Measurements from ENCODE around the gene SYT5.
"Not testable (repeated sequence)": the region's sequence is repeated elsewhere in the genome, so short reads cannot be mapped to it uniquely, and the experiment has no call there.

The SYT5 gene

DNA sequence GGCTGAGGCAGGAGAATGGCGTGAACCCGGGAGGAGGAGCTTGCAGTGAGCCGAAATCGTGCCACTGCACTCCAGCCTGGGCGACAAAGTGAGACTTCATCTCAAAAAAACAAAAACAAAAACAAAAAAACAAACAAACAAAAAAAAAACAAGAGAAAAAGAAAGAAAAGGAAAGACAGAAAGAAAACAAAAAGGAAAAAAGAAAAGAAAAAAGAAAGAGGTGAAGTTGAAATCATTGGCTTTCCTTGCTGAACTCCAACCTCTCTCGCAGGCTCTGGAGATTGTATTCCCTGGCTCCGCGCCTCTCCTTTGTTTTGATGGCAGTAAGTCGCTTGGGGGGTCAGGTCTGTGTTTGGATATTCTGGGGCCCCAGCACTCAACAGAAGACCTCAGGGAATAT lies 7.8 kb downstream of the SYT5 start:
- H3K18ac ChIP-seq (ENCODE audit: low read length); H3K9ac ChIP-seq (ENCODE audit: low read length); H3K4me3 ChIP-seq (ENCODE audit: low read length); H3K4me2 ChIP-seq (ENCODE audit: low read length); H3K79me1 ChIP-seq (ENCODE audit: low read length); H3K56ac ChIP-seq (ENCODE audit: low read length); H2BK5ac ChIP-seq (ENCODE audit: low read length); H3K27ac ChIP-seq (ENCODE audit: low read depth, low read length); H4K5ac ChIP-seq (ENCODE audit: low read length); DNase-seq; H3K79me2 ChIP-seq (ENCODE audit: control insufficient read depth, insufficient read depth, low read length); H3K27me3 ChIP-seq (ENCODE audit: insufficient read depth, low read length, poor library complexity); H3K4me1 ChIP-seq (ENCODE audit: control insufficient read depth, low read depth, low read length); H2BK15ac ChIP-seq (replicated peaks; ENCODE audit: low read depth); H4K8ac ChIP-seq (ENCODE audit: low read depth, low read length); H3K23ac ChIP-seq (ENCODE audit: low read length); H2AK5ac ChIP-seq (ENCODE audit: low read length); H3K36me3 ChIP-seq (ENCODE audit: control insufficient read depth, insufficient read depth, low read length); H3K4ac ChIP-seq (ENCODE audit: low read depth, low read length); H2BK120ac ChIP-seq (ENCODE audit: low read depth, low read length): not testable (repeated sequence)
- no CpG with 5 or more reads among the region's 9 CpGs for WGBS (ENCODE audit: extremely low coverage, insufficient coverage, low lambda C conversion rate)

DNA sequence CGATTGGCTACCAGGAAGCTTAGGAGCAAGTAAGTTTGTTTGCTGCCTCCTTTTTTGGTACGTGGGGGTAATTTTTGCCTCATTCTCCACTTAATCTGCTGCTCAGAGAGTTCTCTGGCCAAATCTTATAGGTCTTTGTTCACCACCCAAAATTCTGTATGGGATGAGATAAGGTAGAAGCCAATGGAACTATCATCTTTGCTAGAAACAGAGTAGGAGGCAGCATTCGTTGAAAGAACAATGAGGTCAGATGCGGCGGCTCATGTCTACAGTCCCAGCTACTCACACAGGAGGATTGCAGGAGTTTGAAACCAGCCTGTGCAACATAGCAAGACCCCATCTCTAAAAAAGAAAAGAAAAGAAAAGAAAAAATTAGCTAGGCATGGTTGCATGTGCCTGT lies 8.6 kb downstream of the SYT5 start:
- H2BK120ac ChIP-seq (ENCODE audit: low read depth, low read length) = no peak overlapping the region

DNA sequence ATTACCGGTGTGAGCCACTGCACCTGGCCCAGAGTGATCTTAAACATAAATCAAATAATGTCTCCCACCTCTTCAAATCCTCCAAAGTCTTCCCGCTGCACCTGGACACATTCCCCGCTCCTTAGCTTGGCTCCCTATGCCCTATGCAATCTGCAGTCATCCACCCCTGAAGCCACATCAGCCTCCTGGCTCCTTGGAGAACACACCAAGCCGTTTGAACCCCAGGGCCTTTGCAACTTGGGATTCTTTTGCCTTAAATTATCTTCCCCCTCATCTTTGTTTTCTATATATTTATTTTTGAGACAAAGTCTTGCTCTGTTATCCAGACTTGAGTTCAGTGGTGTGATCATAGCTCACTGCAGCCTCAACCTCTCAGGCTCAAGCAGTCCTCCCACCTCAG lies 11.0 kb downstream of the SYT5 start:
- H2AK5ac ChIP-seq (ENCODE audit: low read length) = no peak overlapping the region
- no CpG with 5 or more reads among the region's 4 CpGs for WGBS (ENCODE audit: extremely low coverage, insufficient coverage, low lambda C conversion rate)
- H3K27ac ChIP-seq (ENCODE audit: low read depth, low read length) = no peak overlapping the region
- H3K4ac ChIP-seq (ENCODE audit: low read depth, low read length) = no peak overlapping the region
- H2BK15ac ChIP-seq (replicated peaks; ENCODE audit: low read depth) = no peak overlapping the region
- no peak overlapping the region for H3K56ac ChIP-seq (ENCODE audit: low read length)
- DNase-seq = no peak
- no peak overlapping the region for H3K23ac ChIP-seq (ENCODE audit: low read length)
- no peak overlapping the region for H4K8ac ChIP-seq (ENCODE audit: low read depth, low read length)
- H3K4me2 ChIP-seq (ENCODE audit: low read length) = no peak overlapping the region
- H3K79me1 ChIP-seq (ENCODE audit: low read length) = no peaks in the 10 kb centered on the region
- H3K18ac ChIP-seq (ENCODE audit: low read length) = no peak overlapping the region
- H3K27me3 ChIP-seq (ENCODE audit: insufficient read depth, low read length, poor library complexity) = peaks cover 6% of the 10 kb centered on the region
- no peaks in the 10 kb centered on the region for H3K4me1 ChIP-seq (ENCODE audit: control insufficient read depth, low read depth, low read length)
- H2BK5ac ChIP-seq (ENCODE audit: low read length) = no peak overlapping the region
- no peak overlapping the region for H3K4me3 ChIP-seq (ENCODE audit: low read length)
- H4K5ac ChIP-seq (ENCODE audit: low read length) = no peak overlapping the region
- no peak overlapping the region for H2BK120ac ChIP-seq (ENCODE audit: low read depth, low read length)
- no peaks in the 10 kb centered on the region for H3K36me3 ChIP-seq (ENCODE audit: control insufficient read depth, insufficient read depth, low read length)
- H3K9ac ChIP-seq (ENCODE audit: low read length) = no peak overlapping the region
- no peaks in the 10 kb centered on the region for H3K79me2 ChIP-seq (ENCODE audit: control insufficient read depth, insufficient read depth, low read length)

More for the DNA sequence above, 8.6 kb downstream of the SYT5 start:
- Histone ChIP-seq H4K5ac (ENCODE audit: low read length) (no peak overlapping the region), H2AK5ac (ENCODE audit: low read length) (no peak overlapping the region), H3K79me1 (ENCODE audit: low read length) (no peaks in the 10 kb centered on the region), H2BK15ac (replicated peaks; ENCODE audit: low read depth) (no peak overlapping the region), H3K56ac (ENCODE audit: low read length) (no peak overlapping the region), H3K27ac (ENCODE audit: low read depth, low read length) (no peak overlapping the region), H3K23ac (ENCODE audit: low read length) (no peak overlapping the region), H3K9ac (ENCODE audit: low read length) (no peak overlapping the region), H2BK5ac (ENCODE audit: low read length) (no peak overlapping the region), H3K79me2 (ENCODE audit: control insufficient read depth, insufficient read depth, low read length) (no peaks in the 10 kb centered on the region), H3K4ac (ENCODE audit: low read depth, low read length) (no peak overlapping the region), H3K4me1 (ENCODE audit: control insufficient read depth, low read depth, low read length) (no peaks in the 10 kb centered on the region), H3K18ac (ENCODE audit: low read length) (no peak overlapping the region), H4K8ac (ENCODE audit: low read depth, low read length) (no peak overlapping the region), H3K36me3 (ENCODE audit: control insufficient read depth, insufficient read depth, low read length) (no peaks in the 10 kb centered on the region), H3K27me3 (ENCODE audit: insufficient read depth, low read length, poor library complexity) (peaks cover 6% of the 10 kb centered on the region), H3K4me3 (ENCODE audit: low read length) (no peak overlapping the region), H3K4me2 (ENCODE audit: low read length) (no peak overlapping the region)
- WGBS (ENCODE audit: extremely low coverage, insufficient coverage, low lambda C conversion rate) = no CpG with 5 or more reads among the region's 5 CpGs
- DNase-seq = no peak

DNA sequence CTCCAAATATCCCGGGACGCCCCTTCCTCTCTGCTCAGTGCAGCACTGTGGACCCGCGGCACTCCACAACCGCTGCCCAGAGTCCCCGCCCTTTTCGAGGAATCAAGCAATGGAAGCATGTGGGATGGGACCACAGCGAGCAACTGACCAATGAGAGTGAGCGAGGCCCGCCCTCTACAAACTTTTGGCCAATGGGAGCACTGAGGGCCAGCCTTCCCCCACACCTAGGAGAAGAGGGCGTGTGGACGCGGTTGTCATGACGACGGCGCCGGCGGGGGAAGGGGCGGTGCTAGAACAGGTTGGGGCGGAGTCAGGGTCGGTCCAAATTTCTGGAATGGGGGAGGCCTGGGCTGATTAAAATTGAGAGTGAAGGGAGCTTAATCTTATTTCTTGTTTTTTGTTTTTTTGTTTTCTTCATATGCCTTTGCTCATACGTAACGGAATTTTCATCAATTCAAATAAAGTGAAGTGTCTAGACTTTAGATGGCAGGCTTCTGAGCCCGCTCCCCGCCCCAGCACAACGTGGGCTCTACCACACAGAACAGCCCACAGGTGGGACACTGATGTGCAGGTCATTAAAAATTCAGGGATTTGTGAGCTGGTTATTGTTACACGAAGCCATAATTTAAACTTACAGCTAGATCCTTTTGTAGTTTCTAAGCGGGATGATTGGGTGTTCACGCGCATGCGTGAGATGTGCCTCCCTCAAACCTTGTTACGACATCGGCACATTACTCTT lies 13.4 kb downstream of the SYT5 start, which contains the start of gene DNAAF3:
Gene DNAAF3, minus strand, starts transcription at position 84 of the 739 bp plus-strand sequence. CDS start 200 bp downstream, outside the sequence.
- Histone ChIP-seq H3K4ac (ENCODE audit: low read depth, low read length) (no peak within 1 kb of the TSS), H3K4me3 (ENCODE audit: low read length) (peak within 1 kb of the TSS; percentile 48), H3K4me2 (ENCODE audit: low read length) (peak within 1 kb of the TSS; percentile 81), H3K9ac (ENCODE audit: low read length) (peak within 1 kb of the TSS; percentile 39), H3K56ac (ENCODE audit: low read length) (peak within 1 kb of the TSS; percentile 50), H3K18ac (ENCODE audit: low read length) (no peak within 1 kb of the TSS), H3K4me1 (ENCODE audit: control insufficient read depth, low read depth, low read length) (no peaks in the 10 kb centered on the region), H3K23ac (ENCODE audit: low read length) (no peak within 1 kb of the TSS), H2BK120ac (ENCODE audit: low read depth, low read length) (no peak within 1 kb of the TSS), H4K5ac (ENCODE audit: low read length) (no peak within 1 kb of the TSS), H2AK5ac (ENCODE audit: low read length) (no peak within 1 kb of the TSS), H3K79me2 (ENCODE audit: control insufficient read depth, insufficient read depth, low read length) (no peaks in the 10 kb centered on the region), H4K8ac (ENCODE audit: low read depth, low read length) (no peak within 1 kb of the TSS), H3K36me3 (ENCODE audit: control insufficient read depth, insufficient read depth, low read length) (no peaks in the 10 kb centered on the region), H3K79me1 (ENCODE audit: low read length) (no peaks in the 10 kb centered on the region), H3K27ac (ENCODE audit: low read depth, low read length) (no peak within 1 kb of the TSS), H2BK5ac (ENCODE audit: low read length) (no peak within 1 kb of the TSS), H3K27me3 (ENCODE audit: insufficient read depth, low read length, poor library complexity) (peaks cover 5% of the 10 kb centered on the region), H2BK15ac (replicated peaks; ENCODE audit: low read depth) (no peak within 1 kb of the TSS)
- DNase-seq = peak; percentile 99
- no CpG with 5 or more reads among the region's 33 CpGs for WGBS (ENCODE audit: extremely low coverage, insufficient coverage, low lambda C conversion rate)

DNA sequence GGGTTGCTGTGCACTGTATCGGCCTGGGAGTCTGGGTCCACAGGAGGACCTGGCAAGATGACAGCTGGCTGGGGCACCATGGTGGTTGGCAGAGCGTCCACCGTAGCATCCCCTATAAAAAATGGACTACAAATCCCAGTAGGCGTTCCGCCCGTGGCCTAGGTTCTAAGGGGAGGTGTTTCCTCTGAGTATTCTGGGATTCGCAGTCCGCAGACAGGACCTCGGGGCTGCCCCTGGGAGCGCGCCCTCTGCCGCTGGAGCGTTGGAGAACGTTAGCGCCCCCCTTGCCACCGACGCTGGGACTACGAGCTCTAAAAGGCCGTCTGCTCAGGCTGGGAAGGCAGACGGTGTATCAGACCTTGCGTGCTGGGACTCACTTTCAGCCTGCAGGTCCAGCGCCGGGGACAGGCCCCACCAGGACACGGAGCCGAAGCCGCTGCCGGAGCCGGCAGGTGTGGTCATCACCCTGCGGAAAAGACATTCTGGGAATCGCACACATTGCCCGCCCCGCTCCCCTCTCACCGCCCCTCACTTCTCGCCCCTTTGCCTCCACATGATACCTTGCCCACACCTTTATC lies 14.0 kb downstream of the SYT5 start:
- no peak overlapping the region for H2AK5ac ChIP-seq (ENCODE audit: low read length)
- H3K56ac ChIP-seq (ENCODE audit: low read length) = peak overlapping the region; percentile 50
- no peak overlapping the region for H2BK5ac ChIP-seq (ENCODE audit: low read length)
- DNase-seq = peak; percentile 96
- peak overlapping the region; percentile 48 for H3K4me3 ChIP-seq (ENCODE audit: low read length)
- peaks cover 6% of the 10 kb centered on the region for H3K27me3 ChIP-seq (ENCODE audit: insufficient read depth, low read length, poor library complexity)
- no peaks in the 10 kb centered on the region for H3K4me1 ChIP-seq (ENCODE audit: control insufficient read depth, low read depth, low read length)
- peak overlapping the region; percentile 39 for H3K9ac ChIP-seq (ENCODE audit: low read length)
- no peaks in the 10 kb centered on the region for H3K79me1 ChIP-seq (ENCODE audit: low read length)
- peak overlapping the region; percentile 81 for H3K4me2 ChIP-seq (ENCODE audit: low read length)
- no peak overlapping the region for H3K27ac ChIP-seq (ENCODE audit: low read depth, low read length)
- H3K79me2 ChIP-seq (ENCODE audit: control insufficient read depth, insufficient read depth, low read length) = no peaks in the 10 kb centered on the region
- no peak overlapping the region for H3K18ac ChIP-seq (ENCODE audit: low read length)
- H3K36me3 ChIP-seq (ENCODE audit: control insufficient read depth, insufficient read depth, low read length) = no peaks in the 10 kb centered on the region
- H3K23ac ChIP-seq (ENCODE audit: low read length) = no peak overlapping the region
- no CpG with 5 or more reads among the region's 34 CpGs for WGBS (ENCODE audit: extremely low coverage, insufficient coverage, low lambda C conversion rate)
- no peak overlapping the region for H2BK120ac ChIP-seq (ENCODE audit: low read depth, low read length)
- H3K4ac ChIP-seq (ENCODE audit: low read depth, low read length) = no peak overlapping the region
- H4K5ac ChIP-seq (ENCODE audit: low read length) = no peak overlapping the region
- H2BK15ac ChIP-seq (replicated peaks; ENCODE audit: low read depth) = no peak overlapping the region
- H4K8ac ChIP-seq (ENCODE audit: low read depth, low read length) = no peak overlapping the region

Measured in mesendoderm (in vitro differentiated cells).